ENCODE data around the gene EPHA7.

Gene EPHA7

DNA sequence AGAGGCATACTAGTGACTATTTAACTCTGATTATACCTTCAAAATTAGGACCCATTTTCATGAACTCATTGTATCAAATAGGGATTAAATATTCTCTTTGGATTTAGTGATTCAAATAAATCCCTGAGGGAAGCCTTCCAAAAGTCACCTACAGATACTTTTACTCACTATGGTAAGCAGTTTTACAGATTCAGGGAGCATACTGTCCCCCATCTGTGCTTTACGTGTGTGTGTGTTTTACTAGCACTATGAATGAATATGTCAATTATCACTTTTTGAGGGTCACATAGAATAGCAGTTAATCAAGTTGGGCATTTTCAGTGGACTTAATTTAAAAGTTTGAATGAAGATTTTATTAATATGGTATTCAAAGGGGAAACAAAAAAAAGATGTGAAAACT lies 96.7 kb downstream of the EPHA7 start:
- no peak for DNase-seq

DNA sequence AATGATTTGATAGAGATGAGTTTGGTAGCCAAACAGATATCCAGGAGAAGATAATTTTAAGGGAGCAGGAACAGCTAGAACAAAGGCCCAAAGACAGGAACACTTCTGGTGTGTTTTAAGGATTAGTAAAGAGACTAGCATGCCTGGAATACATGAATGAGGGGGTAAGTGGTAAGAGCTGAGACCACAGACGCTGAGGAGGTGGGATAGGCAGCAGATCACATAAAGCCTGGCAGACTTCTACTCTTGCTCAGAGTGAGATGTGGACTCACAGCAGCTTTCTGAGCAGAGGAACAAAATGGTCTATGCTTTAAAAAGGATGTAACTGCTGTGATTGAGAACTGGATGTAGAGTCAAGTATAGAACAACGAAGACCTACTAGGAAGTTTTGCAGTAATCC lies 100.1 kb downstream of the EPHA7 start:
- DNase-seq = peak; percentile 3

DNA sequence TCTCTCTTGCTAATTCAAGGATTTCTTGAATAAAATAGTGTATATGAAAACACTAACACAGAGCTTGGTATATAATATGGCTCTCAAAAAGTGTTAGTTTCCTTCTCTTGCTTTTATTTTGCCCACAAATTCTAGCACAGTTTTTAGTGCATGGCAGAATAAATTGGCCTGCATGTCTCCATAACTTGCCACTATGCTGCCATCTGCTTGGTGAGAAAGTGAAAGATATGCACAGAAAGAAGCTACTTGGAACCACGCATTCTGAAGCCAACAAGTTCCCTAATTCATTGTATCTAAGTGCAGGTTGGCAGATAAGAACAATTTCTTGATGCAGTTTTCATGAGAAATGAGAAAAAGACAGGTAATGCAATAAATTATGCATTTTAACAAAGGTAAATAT lies 101.2 kb downstream of the EPHA7 start:
- DNase-seq = peak; percentile 24

DNA sequence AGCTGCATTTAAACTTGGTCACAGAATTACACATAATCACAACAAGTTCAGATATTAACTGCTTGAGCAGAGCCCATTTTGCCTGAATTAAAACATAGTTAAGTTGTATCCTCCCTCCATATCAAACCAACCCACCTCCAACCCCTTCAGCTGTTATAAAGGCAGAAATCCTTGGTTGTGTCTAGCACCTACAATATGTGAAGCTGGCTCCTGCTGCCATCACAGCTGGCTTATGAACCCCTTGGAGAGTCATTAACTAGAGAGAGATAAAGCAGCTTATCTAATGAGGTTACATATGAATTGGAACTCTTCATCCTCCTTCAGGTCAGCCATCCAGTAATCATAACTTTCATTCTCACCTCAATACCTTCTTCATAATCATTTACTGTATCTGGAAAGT lies 101.8 kb downstream of the EPHA7 start:
- peak; percentile 87 for DNase-seq

DNA sequence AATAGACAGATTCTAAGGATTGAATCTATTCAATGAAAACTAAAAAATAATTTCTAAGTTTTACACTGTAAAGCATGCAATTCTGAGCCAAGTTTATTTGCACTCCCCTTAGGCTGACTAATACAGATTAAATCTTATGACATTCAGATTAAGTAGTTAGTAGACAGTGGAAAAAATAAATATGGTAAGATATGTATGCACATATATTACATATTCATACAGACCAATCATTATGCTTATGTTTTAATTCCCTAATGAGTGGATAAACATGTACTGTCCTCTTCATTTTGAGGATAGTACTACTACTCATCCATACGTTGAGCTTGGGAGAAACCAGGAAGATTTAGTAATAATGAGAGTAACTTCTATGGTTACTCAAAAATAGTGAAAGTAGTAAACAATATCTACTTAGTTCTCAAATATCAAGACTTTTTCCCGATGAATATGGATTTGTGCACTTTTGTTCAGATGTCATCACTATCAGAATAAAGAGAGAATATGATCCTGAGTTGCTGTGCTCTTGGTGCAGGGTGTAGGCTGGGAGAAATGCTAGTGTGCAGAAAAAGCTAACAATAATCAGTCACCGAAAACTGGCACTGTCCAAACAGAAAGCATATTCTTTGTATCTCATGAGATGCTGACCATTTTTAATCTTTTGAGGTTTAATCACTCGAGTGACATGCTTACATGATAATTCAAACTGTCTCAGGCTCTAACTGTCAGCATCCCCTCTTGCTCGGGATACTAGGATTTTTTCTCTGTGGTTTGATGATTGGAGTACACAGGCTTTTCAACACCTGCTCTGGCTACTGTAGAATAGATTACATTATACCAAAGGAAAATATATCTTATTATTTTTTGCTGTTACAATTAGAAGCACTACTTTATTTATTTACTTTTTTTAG lies 111.6 kb downstream of the EPHA7 start:
- no peak for DNase-seq

DNA sequence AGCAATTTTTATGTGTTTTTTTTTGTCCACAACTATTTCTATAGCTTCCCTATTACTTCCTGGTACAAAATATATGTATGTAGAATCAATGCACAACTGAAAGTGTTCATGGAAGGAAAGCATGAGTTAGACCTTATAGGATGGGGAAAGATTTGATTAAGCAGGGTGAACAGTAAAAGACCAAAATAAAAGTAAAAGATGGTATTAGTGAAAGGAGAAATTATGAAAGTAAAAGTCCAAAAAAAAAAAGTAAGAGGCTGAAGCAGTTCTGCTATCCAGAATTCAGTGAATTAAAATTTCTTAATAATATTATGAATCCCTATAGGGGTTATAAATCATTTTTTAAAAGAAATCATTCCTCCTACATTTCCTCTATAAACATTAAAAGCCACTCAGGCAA lies 114.3 kb downstream of the EPHA7 start:
- no peak for DNase-seq

DNA sequence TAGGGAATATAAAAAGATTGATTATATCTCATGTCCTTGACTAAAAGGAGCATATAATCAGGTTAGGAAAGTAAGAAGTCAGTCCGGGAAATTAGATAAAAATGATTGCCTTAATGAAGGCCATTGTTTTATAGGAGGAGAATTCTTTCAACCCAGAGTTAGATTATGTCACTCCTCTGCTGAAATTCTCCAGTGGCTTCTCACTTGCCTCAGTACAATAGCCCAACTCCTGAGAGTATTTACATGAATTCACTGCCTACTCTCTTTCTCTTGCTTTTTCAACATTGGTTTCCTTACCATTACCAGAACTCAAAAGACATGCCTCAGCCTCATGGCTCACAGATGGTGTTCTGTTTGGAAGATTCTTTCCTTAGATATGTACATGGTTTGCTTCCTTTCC lies 114.9 kb downstream of the EPHA7 start:
- no peak for DNase-seq

DNA sequence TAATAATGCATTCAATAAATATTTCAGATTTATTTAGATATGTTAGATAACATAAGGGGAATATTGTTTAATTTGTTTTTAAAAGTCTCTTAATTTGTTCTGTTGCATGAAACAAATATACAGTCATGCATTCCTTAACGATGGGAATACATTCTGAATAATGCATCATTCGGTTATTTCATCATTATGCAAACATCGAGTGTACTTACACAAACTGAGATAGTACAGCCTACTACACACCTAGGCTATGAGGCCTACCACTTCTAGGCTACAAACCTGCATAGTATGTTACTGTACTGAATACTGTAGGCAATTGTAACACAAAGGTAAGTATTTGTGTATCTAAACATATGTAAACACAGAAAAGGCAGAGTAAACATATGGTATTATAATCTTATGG lies 118.7 kb downstream of the EPHA7 start:
- DNase-seq = peak; percentile 1

DNA sequence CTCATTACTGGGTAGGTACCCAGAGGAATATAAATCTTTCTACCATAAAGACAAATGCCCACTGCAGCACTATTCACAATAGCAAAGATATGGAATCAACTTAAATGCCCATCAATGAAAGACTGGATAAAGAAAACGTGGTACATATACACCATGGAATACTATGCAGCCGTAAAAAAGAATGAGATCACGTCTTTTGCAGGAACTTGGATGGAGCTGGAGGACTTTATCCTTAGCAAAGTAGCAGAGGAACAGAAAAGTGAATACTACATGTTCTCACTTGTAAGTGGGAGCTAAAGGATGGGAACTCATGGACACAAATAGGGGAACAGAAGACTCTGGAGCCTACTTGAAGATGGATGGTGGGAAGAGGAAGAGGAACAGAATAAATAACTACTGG lies 119.7 kb downstream of the EPHA7 start:
- no peak for DNase-seq

DNA sequence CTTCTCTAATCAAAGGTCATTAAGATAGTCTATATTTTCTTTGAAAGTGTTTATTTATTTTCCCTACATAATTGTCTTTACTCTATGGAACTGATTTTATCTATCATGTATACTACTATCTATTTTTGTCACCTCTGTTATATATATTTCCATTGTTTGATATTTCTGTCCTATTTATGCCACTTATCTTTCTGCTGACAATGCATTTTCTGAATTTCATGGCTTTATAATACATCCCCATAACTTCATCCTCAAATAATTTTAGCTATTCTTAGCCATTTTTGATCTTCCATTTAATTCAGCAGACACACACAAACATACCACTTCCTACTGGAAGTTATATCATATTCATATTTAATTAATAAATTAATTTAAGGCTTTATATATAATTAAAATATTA lies 123.7 kb downstream of the EPHA7 start:
- DNase-seq = no peak

DNA sequence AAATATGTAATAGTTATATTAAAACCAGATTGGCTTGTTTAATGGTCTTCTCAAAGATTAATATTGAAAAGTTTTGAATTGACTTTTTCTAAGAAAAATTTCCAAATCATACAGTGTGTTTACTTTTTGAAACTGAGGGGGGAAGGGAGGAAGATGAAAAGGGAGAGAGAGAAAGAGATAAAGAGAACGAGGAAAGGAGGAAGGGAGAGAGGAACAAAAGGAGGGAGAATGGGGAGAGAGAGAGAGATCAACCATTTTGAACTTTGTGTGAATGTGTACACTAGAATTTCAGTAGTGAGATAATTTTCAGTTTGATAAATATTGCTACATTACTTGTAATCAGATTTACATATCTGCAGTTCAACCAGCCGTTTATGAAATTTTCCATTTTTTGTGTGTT lies 124.5 kb downstream of the EPHA7 start:
- no peak for DNase-seq

DNA sequence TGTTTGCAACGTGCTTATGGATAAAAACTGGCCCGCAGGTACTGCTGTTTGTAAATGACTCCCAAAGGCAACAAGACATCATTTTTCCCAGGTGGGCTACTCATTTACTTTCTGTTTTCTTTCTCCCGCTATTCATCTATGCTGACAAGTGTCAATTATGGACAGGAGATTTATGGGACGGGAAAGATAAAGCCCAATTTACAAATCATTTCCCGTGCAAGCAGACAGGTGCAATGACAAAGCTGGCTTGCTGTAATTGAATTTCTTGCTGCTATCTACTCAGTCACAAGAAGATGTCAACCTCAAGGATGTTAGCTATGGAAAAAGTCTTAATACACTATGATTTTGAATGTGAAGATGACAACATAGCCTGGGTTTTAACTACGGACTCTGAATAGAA lies 125.5 kb downstream of the EPHA7 start:
- peak; percentile 20 for DNase-seq

DNA sequence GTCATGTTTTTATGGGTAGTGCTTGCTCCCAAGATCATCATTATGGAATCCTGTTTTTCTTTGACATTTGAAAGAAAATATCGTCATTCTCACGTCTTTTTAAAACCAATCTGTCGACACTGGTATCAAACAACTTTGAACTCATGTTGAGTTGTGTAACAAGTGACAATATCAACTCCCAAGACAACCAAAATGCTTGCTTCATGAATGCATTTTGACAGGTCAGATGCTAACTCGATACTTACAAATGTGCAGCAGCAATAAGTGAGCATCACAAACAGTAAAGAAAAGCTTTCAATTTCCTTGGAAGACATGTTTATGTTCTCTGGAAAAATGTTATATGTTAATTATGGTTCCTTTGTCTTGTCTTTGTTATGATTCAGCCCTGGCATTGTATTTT lies 125.9 kb downstream of the EPHA7 start:
- DNase-seq = no peak

DNA sequence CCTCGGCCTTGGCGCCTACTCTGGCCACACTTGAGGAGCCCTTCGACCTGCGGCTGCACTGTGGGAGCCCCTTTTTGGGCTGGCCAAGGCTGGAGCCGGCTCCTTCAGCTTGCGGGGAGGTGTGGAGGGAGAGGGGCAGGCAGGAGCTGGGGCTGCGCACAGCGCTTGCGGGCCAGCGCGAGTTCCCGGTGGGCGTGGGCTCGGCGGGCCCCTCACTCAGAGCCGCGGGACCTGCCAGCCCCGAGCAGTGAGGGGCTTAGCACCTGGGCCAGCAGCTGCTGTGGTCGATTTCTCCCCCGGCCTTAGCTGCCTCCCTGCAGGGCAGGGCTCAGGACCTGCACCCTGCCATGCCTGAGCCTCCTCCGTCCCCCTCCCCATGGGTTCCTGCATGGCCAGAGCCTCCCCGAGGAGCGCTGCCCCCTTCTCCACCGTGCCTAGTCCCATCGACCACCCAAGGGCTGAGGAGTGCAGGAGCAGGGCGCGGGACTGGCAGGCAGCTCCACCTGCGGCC lies 136.8 kb downstream of the EPHA7 start:
- DNase-seq = no peak

DNA sequence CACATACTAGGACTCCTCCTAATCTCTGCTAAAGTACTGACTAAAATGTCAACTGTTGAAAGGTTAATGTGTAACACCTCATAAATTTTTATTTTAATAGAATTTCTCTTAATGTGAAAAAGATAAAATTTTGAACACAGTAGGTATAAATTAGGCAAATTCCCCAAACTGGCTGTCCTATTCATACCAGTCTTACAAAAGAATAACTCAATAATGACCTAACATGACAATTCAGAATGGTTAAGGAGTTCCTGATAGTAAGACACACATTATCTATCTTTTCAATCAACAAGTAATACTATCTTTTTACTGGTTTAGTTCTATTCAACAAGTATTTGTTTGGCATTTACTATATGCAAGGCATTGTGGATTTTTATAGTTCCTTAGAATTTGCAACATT lies 141.1 kb downstream of the EPHA7 start:
- DNase-seq = no peak

DNA sequence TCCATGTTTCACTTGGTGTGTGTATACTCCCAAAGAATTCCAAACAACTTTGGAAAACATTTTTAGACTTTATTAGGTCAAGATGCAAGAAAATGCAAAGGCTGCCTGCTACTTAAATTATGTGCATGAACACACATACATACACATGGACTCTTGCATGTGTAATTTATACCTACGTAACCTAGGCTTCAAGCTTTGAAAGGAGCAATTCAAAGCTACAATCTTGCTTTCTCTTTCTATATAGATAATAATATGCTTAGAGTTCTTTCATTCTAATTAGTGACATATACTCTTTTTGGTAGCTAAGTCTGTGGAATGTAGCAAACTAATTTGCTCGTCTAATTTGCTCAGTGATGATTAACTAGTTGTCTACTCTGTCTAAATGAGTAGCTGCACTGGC lies 146.5 kb downstream of the EPHA7 start:
- no peak for DNase-seq

DNA sequence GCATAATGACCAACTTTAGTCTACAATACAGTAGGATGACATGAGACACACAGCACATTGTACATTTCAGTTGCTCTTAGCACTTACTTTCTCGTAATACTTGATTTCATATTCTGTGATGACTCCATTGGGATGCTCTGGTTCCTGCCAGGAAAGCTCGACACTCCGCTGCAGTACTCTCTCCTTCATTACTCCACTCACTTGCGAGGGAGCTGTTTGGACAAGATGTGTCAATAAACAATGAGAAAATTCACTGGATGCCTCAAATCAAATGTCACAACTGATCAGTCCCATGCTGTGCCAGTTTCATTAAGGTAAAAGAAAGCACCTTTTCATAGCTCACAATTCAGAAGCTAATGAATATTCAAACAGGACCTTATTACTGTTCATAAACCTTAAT lies 147.1 kb downstream of the EPHA7 start:
- no peak for DNase-seq

DNA sequence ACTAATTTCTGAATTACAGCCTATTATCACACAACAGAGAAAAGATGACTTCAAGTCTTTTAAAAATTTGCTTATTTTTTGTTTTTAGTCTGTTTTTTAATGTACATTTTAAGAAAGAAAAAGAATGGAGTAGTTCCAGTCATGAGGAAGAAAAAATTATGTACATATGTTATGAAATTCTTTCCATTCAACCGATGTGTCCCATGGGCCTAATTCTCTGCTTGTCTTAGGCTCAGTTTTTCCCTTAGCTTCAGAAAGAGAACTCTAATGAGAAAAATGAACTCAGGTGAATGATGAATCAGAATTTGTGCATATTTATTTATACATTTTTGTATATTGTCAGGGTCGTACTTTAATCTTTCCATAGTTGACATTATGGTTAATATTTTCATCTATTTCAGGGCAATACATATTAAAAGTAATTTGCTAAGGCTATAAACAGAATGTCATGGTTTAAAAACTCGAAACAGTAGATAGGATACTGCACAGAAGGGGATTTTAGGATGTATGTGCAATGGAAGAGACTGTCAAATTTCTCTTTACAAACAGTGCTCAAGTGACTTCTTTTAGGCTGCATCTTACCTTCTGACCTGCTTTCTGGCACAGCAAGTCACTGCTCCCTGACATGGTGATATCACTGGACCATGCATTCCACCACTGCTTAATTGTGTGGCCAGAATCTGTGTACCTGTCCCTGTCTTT lies 153.1 kb downstream of the EPHA7 start:
- DNase-seq = no peak

DNA sequence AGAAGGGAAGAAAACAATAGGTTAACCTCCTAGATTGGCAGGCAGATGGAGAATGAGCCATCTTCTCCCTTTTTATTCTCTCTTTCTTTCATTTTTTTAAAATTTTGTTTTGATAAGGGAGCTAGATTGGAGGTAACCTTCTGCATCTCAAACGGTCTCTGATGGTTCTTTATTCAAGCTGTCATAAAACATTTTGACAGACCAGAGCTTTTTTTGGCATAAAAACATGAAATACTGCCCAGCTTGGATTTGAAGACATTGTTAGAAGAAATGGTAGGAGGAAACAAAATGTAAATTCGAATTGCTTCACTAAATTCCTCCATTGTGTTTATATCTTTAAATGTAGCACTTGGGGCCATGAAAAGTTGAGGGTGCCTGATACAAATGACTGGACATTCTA lies 158.5 kb downstream of the EPHA7 start:
- DNase-seq = no peak

DNA sequence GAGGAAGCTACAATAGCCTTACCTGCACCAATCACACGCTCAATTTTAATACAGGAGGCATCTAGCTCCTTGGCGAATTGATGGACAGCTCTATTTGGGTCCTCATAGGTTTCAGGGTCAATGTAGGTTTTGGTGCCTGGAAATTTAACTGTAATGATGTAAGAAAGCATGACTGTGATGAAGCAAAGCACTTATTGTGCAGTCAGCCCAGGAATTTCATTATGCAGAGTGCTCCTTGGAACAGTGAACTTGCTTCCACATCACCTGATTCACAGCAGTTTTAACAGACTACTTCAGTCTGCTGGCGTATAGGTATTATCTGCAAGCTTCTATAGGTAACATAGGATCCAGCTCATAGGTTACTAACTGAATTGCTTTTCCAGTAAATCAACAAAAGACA lies 160.0 kb downstream of the EPHA7 start:
- DNase-seq = no peak

DNA sequence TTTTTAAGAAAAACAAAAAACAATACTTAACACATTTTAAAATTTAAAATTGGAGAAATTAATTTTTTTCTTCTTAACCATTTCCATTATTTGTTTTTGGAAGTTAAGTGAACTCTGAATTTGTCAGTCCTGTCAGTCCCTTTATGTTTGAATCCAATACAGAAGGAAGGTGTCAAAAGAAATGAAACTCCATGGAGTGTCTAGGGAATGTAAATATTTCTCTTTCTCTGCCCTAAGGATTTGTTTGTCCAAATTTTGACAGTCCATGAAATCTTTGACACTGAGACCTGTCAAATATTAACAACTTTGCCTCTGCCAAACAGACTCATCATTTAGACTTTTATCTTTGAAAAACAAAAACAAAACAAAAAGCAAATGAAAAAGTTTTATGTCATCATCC lies 166.4 kb downstream of the EPHA7 start:
- DNase-seq = no peak

DNA sequence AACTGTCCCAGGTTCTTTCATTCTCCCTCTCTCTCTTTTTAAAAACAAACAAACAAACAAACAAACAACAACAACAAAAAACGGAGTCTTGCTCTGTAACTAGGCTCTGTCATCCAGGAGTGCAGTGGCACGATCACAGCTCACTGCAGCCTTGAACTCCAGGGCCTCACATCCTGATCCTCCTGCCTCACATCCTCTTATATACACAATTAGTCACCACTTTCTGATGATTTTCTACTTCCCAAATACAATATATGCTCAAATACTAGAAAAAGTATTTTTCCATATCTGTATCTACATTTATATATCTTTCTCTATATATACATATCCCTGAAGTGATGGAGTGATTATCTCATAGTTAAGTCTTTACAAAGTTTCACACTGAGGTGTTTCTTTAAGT lies 170.7 kb downstream of the EPHA7 start:
- DNase-seq = no peak

DNA sequence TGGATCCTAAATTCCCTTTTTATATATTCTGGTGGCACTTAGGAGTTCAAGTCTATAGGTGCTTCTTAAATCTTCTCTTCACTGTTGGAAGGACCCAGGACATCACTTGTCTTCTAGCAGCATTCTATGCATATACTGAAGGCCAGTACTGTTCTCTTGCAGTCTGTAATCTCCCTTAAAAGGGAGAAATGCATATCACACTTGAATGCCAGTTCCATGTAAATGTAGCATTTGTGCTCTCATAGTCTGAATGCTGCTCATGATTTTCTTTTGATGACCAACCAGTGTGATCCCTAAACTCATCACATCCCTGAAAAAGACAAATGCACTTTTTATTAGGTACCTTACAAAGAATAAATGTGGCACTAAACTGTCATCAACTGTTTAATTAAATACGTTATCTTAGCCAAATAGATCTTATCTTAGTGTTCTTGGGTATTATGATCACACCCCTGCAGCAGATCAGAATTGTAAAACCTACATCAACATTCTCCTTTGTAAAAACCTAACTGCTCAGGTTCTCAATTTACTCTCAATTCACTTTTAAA lies 176.1 kb downstream of the EPHA7 start:
- no peak for DNase-seq

DNA sequence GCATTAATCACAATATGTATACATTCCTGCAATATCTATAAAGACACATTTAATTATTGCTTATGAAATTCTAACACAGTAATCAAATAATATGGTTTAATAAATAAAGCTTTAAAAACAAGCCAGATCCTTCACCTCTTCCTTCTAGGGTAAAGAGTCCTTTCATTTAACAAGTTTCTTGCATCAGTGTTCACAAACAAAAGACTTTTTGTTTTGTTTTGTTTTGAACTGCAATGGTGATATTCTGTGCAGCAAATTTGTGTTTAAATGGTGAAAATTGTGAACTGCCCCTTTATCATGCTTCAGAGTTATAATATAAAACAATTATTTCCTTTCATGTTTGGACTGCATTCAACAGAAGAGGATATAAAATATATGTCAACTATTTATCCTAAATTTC lies 177.3 kb downstream of the EPHA7 start:
- no peak for DNase-seq

All from NCI-H82 (cell line).